Measurements from ENCODE around the gene CDR2. TPM values are rescaled to one million over a fixed set of nuclear protein-coding genes. Genes with fewer than 3 reads are reported as not detected.
A peak's percentile ranks its signal among the peaks of the same experiment; 100 is the strongest.

The CDR2 gene
- total RNA-seq, 2 donors from 2014 or later = 17.6 to 24.3 TPM

GRCh38 chr16:22297114-22297870 is 77.1 kb downstream of the CDR2 start, which contains the start of gene POLR3E:
TSS of gene POLR3E (plus strand) at chr16:22297409. CDS start at chr16:22302969, 5,560 bp downstream.
- peak within 1 kb of the TSS; percentile 92 for H3K27ac ChIP-seq (ENCODE audit: low read depth, low read length)
- TF ChIP-seq CTCF (conservative IDR thresholded peaks at IDR 0.05) = peak; percentile 92

GRCh38 chr16:22296225-22297113 is 78.0 kb downstream of the CDR2 start:
- Histone ChIP-seq H3K27ac (ENCODE audit: low read depth, low read length) (no peak overlapping the region), H3K27me3 (ENCODE audit: control insufficient read depth, insufficient read depth, low read length, poor library complexity, severe bottlenecking) (no peaks in the 10 kb centered on the region), H3K9me3 (ENCODE audit: control insufficient read depth, low read length) (no peaks in the 10 kb centered on the region), H3K4me1 (ENCODE audit: control insufficient read depth, insufficient read depth, low read length) (no peaks in the 10 kb centered on the region), H3K36me3 (ENCODE audit: control insufficient read depth, insufficient read depth, low read length) (no peaks in the 10 kb centered on the region), H3K9ac (ENCODE audit: extremely low read depth, low read length, poor library complexity, severe bottlenecking) (peak overlapping the region; percentile 12), H3K4me3 (ENCODE audit: low read length) (peak overlapping the region; percentile 89)
- no peaks in the 10 kb centered on the region for H3K9me3 Mint-ChIP-seq
- peak overlapping the region; percentile 97 for H3K27ac Mint-ChIP-seq
- peak overlapping the region; percentile 85 for H3K4me3 Mint-ChIP-seq
- peaks cover 6% of the 10 kb centered on the region for H3K36me3 Mint-ChIP-seq (ENCODE audit: low read depth)
- DNase-seq = no peak
- TF ChIP-seq CTCF (conservative IDR thresholded peaks at IDR 0.05) = no peak
- 6 to 17% methylated on average over 14 to 15 of the region's 17 CpGs for WGBS, 2 experiments (ENCODE audit: insufficient coverage in 1 of 2, insufficient read length in 1 of 2)
- peaks cover 11% of the 10 kb centered on the region for H3K4me1 Mint-ChIP-seq
- H3K27me3 Mint-ChIP-seq (ENCODE audit: insufficient read depth) = no peaks in the 10 kb centered on the region

More at GRCh38 chr16:22297114-22297870, 77.1 kb downstream of the CDR2 start, which contains the start of gene POLR3E:
- WGBS, 2 experiments (ENCODE audit: insufficient coverage in 1 of 2, insufficient read length in 1 of 2) = 0% methylated on average over 23 to 76 of the region's 76 CpGs
- H3K9ac ChIP-seq (ENCODE audit: extremely low read depth, low read length, poor library complexity, severe bottlenecking) = peak within 1 kb of the TSS; percentile 93
- Mint-ChIP-seq H3K9me3 (no peaks in the 10 kb centered on the region), H3K27ac (peak within 1 kb of the TSS; percentile 97), H3K4me3 (peak within 1 kb of the TSS; percentile 85), H3K27me3 (ENCODE audit: insufficient read depth) (no peaks in the 10 kb centered on the region), H3K36me3 (ENCODE audit: low read depth) (peaks cover 11% of the 10 kb centered on the region), H3K4me1 (peaks cover 11% of the 10 kb centered on the region)
- H3K4me1 ChIP-seq (ENCODE audit: control insufficient read depth, insufficient read depth, low read length) = no peaks in the 10 kb centered on the region
- H3K9me3 ChIP-seq (ENCODE audit: control insufficient read depth, low read length) = no peaks in the 10 kb centered on the region
- H3K27me3 ChIP-seq (ENCODE audit: control insufficient read depth, insufficient read depth, low read length, poor library complexity, severe bottlenecking) = no peaks in the 10 kb centered on the region
- DNase-seq = peak; percentile 100
- H3K36me3 ChIP-seq (ENCODE audit: control insufficient read depth, insufficient read depth, low read length) = peaks cover 3% of the 10 kb centered on the region
- peak within 1 kb of the TSS; percentile 96 for H3K4me3 ChIP-seq (ENCODE audit: low read length)

Other genes with a start within 250 kb of the CDR2 start
- gene SDR42E2, start 212.1 kb downstream of the CDR2 start, total RNA-seq = not detected
- 10 to 100 TPM in 1 of 2 donors, 1 to 10 TPM in 1; 9.8 to 15.8 TPM for gene EEF2K, start 168.3 kb downstream of the CDR2 start, total RNA-seq
- gene POLR3E, start 77.2 kb downstream of the CDR2 start, total RNA-seq = 10 to 100 TPM; 73.1 to 73.6 TPM
- gene NPIPB5, start 136.3 kb upstream of the CDR2 start, total RNA-seq = 100 to 1,000 TPM; 275 to 318 TPM

Data from endodermal cell (in vitro differentiated cells).